H1 (cell line): ENCODE measurements around the gene COQ5. TPM values are rescaled to one million over a fixed set of nuclear protein-coding genes. Genes with fewer than 3 reads are reported as not detected.
"Not testable (repeated sequence)": the region's sequence is repeated elsewhere in the genome, so short reads cannot be mapped to it uniquely, and the experiment has no call there.

Source experiments
- CTCF ChIA-PET: fragments of 300-600 bp; sonication (Branson Sonifier 250); formaldehyde crosslinking; loops from one replicate; lab custom pipeline; 2021; ENCODE audit not compliant: partially characterized antibody; lab: Charles Lee
- POLR2A ChIA-PET: fragments of 300-600 bp; sonication (Branson Sonifier 250); formaldehyde crosslinking; loops from one replicate; lab custom pipeline; 2021; ENCODE audit warnings: inconsistent platforms; ENCODE audit not compliant: partially characterized antibody; lab: Charles Lee
- DNase-seq, 2 experiments: peaks; one replicate each; pipeline versions ENCODE4 v3.0.0 to v3.0.0-alpha.2; 2010 to 2022; ENCODE audit warnings: low spot score in 2 of 2, low read depth in 1 of 2, mixed read lengths in 1 of 2
- FAIRE-seq: peaks from 2 replicates; lab custom pipeline; 2011; peaks lifted over from hg19 to GRCh38; lab: Jason Lieb, UNC
- H2AFZ ChIP-seq: 2 replicates; pipeline ENCODE4 v1.8.1; 2012; ENCODE audit warnings: low read length, inconsistent platforms
- H2AK5ac ChIP-seq: 2 replicates; pipeline ENCODE4 v1.6.1; 2013; ENCODE audit warnings: low read depth, low read length
- H2BK120ac ChIP-seq: replicated peaks from 2 replicates; pipeline ENCODE3; 2013; ENCODE audit warnings: low read depth, low read length, inconsistent platforms
- H2BK12ac ChIP-seq: 2 replicates; pipeline ENCODE4 v1.6.1; 2013; ENCODE audit warnings: low read depth, low read length
- H2BK15ac ChIP-seq: 2 replicates; pipeline ENCODE4 v1.6.1; 2013; ENCODE audit warnings: low read length
- H2BK20ac ChIP-seq: 2 replicates; pipeline ENCODE4 v1.6.1; 2013; ENCODE audit warnings: low read length
- H2BK5ac ChIP-seq: 2 replicates; pipeline ENCODE4 v1.6.1; 2013; ENCODE audit warnings: low read depth, low read length
- H3K14ac ChIP-seq: 2 replicates; pipeline ENCODE4 v1.6.1; 2013; ENCODE audit warnings: inconsistent platforms; ENCODE audit not compliant: insufficient read length
- H3K18ac ChIP-seq: 2 replicates; pipeline ENCODE4 v1.6.1; 2013; ENCODE audit warnings: low read length; ENCODE audit errors: extremely low read depth
- H3K23ac ChIP-seq: 2 replicates; pipeline ENCODE4 v1.6.1; 2013; ENCODE audit warnings: inconsistent platforms; ENCODE audit not compliant: insufficient read length
- H3K23me2 ChIP-seq: 2 replicates; pipeline ENCODE4 v1.6.1; 2013; ENCODE audit warnings: low read depth, low read length
- H3K27ac ChIP-seq: 2 replicates; pipeline ENCODE4 v1.6.1; 2011; ENCODE audit warnings: low read depth, low read length, inconsistent platforms
- H3K27me3 ChIP-seq, 4 experiments: replicated peaks in 1 of 4; 1 replicate in 1 of 4; 2 replicates in 3 of 4; pipeline versions ENCODE4 v1.6.1 to v1.8.1; 2011 to 2013; ENCODE audit warnings: low read length in 3 of 4, mild to moderate bottlenecking in 3 of 4, inconsistent platforms in 2 of 4, mixed read lengths in 2 of 4, moderate library complexity in 1 of 4; ENCODE audit not compliant: control insufficient read depth in 3 of 4, insufficient read depth in 3 of 4; ENCODE audit errors: extremely low read depth in 1 of 4
- H3K36me3 ChIP-seq, 4 experiments: 2 replicates each; pipeline versions ENCODE4 v1.6.1 to v1.8.1; 2011 to 2013; ENCODE audit warnings: mild to moderate bottlenecking in 4 of 4, low read length in 3 of 4, moderate library complexity in 2 of 4, control low read depth in 1 of 4, inconsistent platforms in 1 of 4; ENCODE audit not compliant: insufficient read depth in 4 of 4, control insufficient read depth in 2 of 4
- H3K4ac ChIP-seq: replicated peaks from 2 replicates; pipeline ENCODE3; 2013; ENCODE audit warnings: low read length, low read depth, mixed read lengths, inconsistent platforms; ENCODE audit not compliant: insufficient read length
- H3K4me1 ChIP-seq, 4 experiments: replicated peaks in 1 of 4; 1 replicate in 1 of 4; 2 replicates in 3 of 4; pipeline versions ENCODE4 v1.6.1 to v1.8.1; 2011 to 2013; ENCODE audit warnings: low read length in 3 of 4, inconsistent platforms in 2 of 4, mixed read lengths in 1 of 4; ENCODE audit not compliant: insufficient read depth in 4 of 4, control insufficient read depth in 3 of 4
- H3K4me2 ChIP-seq, 2 experiments: 2 replicates each; pipeline versions ENCODE4 v1.6.1 to v1.8.1; 2011 to 2013; ENCODE audit warnings: low read depth in 2 of 2, low read length in 2 of 2, control low read depth in 1 of 2, inconsistent platforms in 1 of 2, mild to moderate bottlenecking in 1 of 2; ENCODE audit not compliant: insufficient read depth in 1 of 2
- H3K4me3 ChIP-seq, 4 experiments: fragments of 200-600, 300-600 bp in 1 of 4; sonication (generic), shearing (Covaris generic), sonication (Bioruptor Twin) in 1 of 4; 2 replicates each; pipeline versions ENCODE4 v1.5.1 to v1.8.1; 2011 to 2016; ENCODE audit warnings: low read length in 4 of 4, low read depth in 3 of 4, control low read depth in 2 of 4, inconsistent platforms in 2 of 4, mild to moderate bottlenecking in 2 of 4, mixed read lengths in 1 of 4, moderate library complexity in 1 of 4; ENCODE audit not compliant: insufficient read depth in 2 of 4; ENCODE audit errors: extremely low read depth in 1 of 4
- H3K56ac ChIP-seq: replicated peaks from 2 replicates; pipeline ENCODE3; 2013; ENCODE audit warnings: low read depth, mild to moderate bottlenecking, mixed read lengths, low read length, inconsistent platforms; ENCODE audit not compliant: insufficient read length
- H3K79me1 ChIP-seq: 2 replicates; pipeline ENCODE4 v1.6.1; 2013; ENCODE audit warnings: low read depth, low read length, control low read depth
- H3K79me2 ChIP-seq, 2 experiments: 2 replicates each; pipeline versions ENCODE4 v1.6.1 to v1.8.1; 2012 to 2013; ENCODE audit warnings: low read length in 2 of 2, mild to moderate bottlenecking in 2 of 2, inconsistent platforms in 1 of 2; ENCODE audit not compliant: insufficient read depth in 2 of 2, control insufficient read depth in 1 of 2
- H3K9ac ChIP-seq, 4 experiments: replicated peaks in 1 of 4; 1 replicate in 1 of 4; 2 replicates in 3 of 4; pipeline versions ENCODE4 v1.6.1 to v1.8.1; 2011 to 2013; ENCODE audit warnings: low read depth in 3 of 4, low read length in 3 of 4, control low read depth in 2 of 4, mild to moderate bottlenecking in 2 of 4, moderate library complexity in 2 of 4, inconsistent platforms in 1 of 4; ENCODE audit errors: extremely low read depth in 1 of 4
- H3K9me3 ChIP-seq, 2 experiments: 2 replicates each; pipeline versions ENCODE4 v1.6.1 to v1.8.1; 2012 to 2013; ENCODE audit warnings: mild to moderate bottlenecking in 2 of 2, moderate library complexity in 2 of 2, control low read depth in 1 of 2, inconsistent platforms in 1 of 2, low read depth in 1 of 2, low read length in 1 of 2, mixed read lengths in 1 of 2; ENCODE audit not compliant: insufficient read depth in 2 of 2
- H4K20me1 ChIP-seq, 2 experiments: replicated peaks in 1 of 2; 2 replicates each; pipeline versions ENCODE3 to v1.8.1; 2011 to 2013; ENCODE audit warnings: inconsistent platforms in 2 of 2, low read length in 2 of 2, mild to moderate bottlenecking in 1 of 2; ENCODE audit not compliant: insufficient read depth in 2 of 2, control insufficient read depth in 1 of 2
- H4K5ac ChIP-seq: 2 replicates; pipeline ENCODE4 v1.6.1; 2013; ENCODE audit warnings: low read length, low read depth, mixed read lengths, inconsistent platforms; ENCODE audit not compliant: insufficient read length
- H4K8ac ChIP-seq: 2 replicates; pipeline ENCODE4 v1.8.0; 2013; ENCODE audit warnings: mild to moderate bottlenecking, moderate library complexity, low read length, inconsistent platforms; ENCODE audit not compliant: insufficient read depth; ENCODE audit errors: extremely low read depth
- H4K91ac ChIP-seq: replicated peaks from 2 replicates; pipeline ENCODE3; 2013; ENCODE audit warnings: low read length, mixed read lengths, inconsistent platforms; ENCODE audit not compliant: insufficient read length
- ATF2 ChIP-seq: IDR thresholded peaks from 2 replicates; pipeline ENCODE4 v1.6.1; 2012; ENCODE audit warnings: low read length, inconsistent platforms
- CHD1 ChIP-seq: IDR thresholded peaks from 2 replicates; pipeline ENCODE4 v1.6.1; 2012; ENCODE audit warnings: low read depth, low read length, improper control_type of control experiment
- CREB1 ChIP-seq: IDR thresholded peaks from 2 replicates; pipeline ENCODE4 v1.6.1; 2012; ENCODE audit warnings: inconsistent platforms
- E2F6 ChIP-seq: IDR thresholded peaks from 2 replicates; pipeline ENCODE4 v1.6.1; 2012; ENCODE audit warnings: inconsistent platforms
- MAFK ChIP-seq: IDR thresholded peaks from 2 replicates; pipeline ENCODE4 v1.6.1; 2012; ENCODE audit warnings: low read depth, mild to moderate bottlenecking, improper control_type of control experiment, low read length
- NANOG ChIP-seq: IDR thresholded peaks from 2 replicates; pipeline ENCODE4 v1.6.1; 2011; ENCODE audit warnings: low read length, low read depth, mild to moderate bottlenecking, inconsistent platforms; ENCODE audit not compliant: insufficient read depth, poor library complexity, severe bottlenecking
- NRF1 ChIP-seq: IDR thresholded peaks from 2 replicates; pipeline ENCODE4 v1.6.1; 2011; ENCODE audit warnings: mild to moderate bottlenecking, low read depth, low read length, improper control_type of control experiment
- PHF8 ChIP-seq: fragments of 200-600 bp; sonication (generic); conservative IDR thresholded peaks from 2 replicates; pipeline ENCODE4 v1.7.1; 2012; ENCODE audit warnings: low read depth, mild to moderate bottlenecking, inconsistent platforms, low read length, moderate library complexity
- SIX5 ChIP-seq: IDR thresholded peaks from 2 replicates; pipeline ENCODE4 v1.6.1; 2011; ENCODE audit warnings: mild to moderate bottlenecking, low read depth, low read length
- WGBS, 2 experiments: shearing (Covaris generic) in 1 of 2; methylation state at CpG; one replicate each; pipeline versions ENCODE4 v1.1.6 to v1.1.7; 2013 to 2015; ENCODE audit warnings: low lambda C conversion rate in 2 of 2, mixed read lengths in 2 of 2, inconsistent platforms in 1 of 2, low coverage in 1 of 2, missing lambda C conversion rate in 1 of 2; ENCODE audit not compliant: insufficient replicate concordance in 2 of 2, insufficient coverage in 1 of 2, insufficient read length in 1 of 2; ENCODE audit errors: extremely low coverage in 1 of 2, missing lambda C conversion rate in 1 of 2; 5-methylcytosine and 5-hydroxymethylcytosine counted together
- polyA plus RNA-seq, 7 experiments: library from polyadenylated mRNA; depleted of rRNA in 3 of 7; stranded (reverse) in 5 of 7; unstranded in 2 of 7; fragments of >200 nt in 5 of 7; fragments of 200-250 nt in 2 of 7; gene quantifications; 1 replicate in 5 of 7; 2 replicates in 1 of 7; 4 replicates in 1 of 7; pipeline versions ENCODE4 v1.2.1 to v1.2.3, GENCODE V29; 2011 to 2013; ENCODE audit warnings: missing spikeins in 2 of 7, mixed read lengths in 2 of 7
- total RNA-seq: library from RNA; stranded (reverse); fragmentation: NEBNext Ultra II Directional; extraction: Animal tissue kit (Norgen Biotek cat#: 25700); gene quantifications from 2 replicates; pipeline ENCODE4 v1.2.1, GENCODE V29; 2021

Gene COQ5
- total and polyA plus RNA-seq, 2 of the 8 experiments (the other 6 are each of a cell fraction or from before 2014, with no cell fraction given) = 35.1 to 35.8 TPM

- TF ChIP-seq SIX5 (no peak), NRF1 (no peak), CREB1 (no peak), ATF2 (no peak), PHF8 (no peak), NANOG (no peak), E2F6 (no peak), MAFK (no peak), CHD1 (no peak)
Measured at GRCh38 chr12:120522568-120522967, 6.4 kb downstream of the COQ5 start (continued).

GRCh38 chr12:120519324-120519723, 9.6 kb downstream of the COQ5 start:
- not testable (repeated sequence) for H2BK120ac ChIP-seq, H3K23ac ChIP-seq, H2BK15ac ChIP-seq, H3K4me1 ChIP-seq, H2BK12ac ChIP-seq, H3K27ac ChIP-seq, H2AFZ ChIP-seq, H4K91ac ChIP-seq, H2AK5ac ChIP-seq, H4K5ac ChIP-seq, H3K9me3 ChIP-seq, FAIRE-seq, H3K79me1 ChIP-seq, H3K79me2 ChIP-seq, H4K8ac ChIP-seq, H3K4ac ChIP-seq, H3K4me3 ChIP-seq, H3K14ac ChIP-seq, H2BK5ac ChIP-seq, H4K20me1 ChIP-seq, H3K27me3 ChIP-seq, H3K9ac ChIP-seq, H2BK20ac ChIP-seq, H3K56ac ChIP-seq, H3K23me2 ChIP-seq, H3K4me2 ChIP-seq, DNase-seq, H3K18ac ChIP-seq
- POLR2A ChIA-PET = interaction anchor here (0.7 to 1.5 kb wide), 2 partner anchors 10 to 72 kb away, joined by 3 to 4 read pairs; no protein-coding TSS in a partner anchor
- peaks cover 6 to 28% (median 14%) of the 10 kb centered on the region in 4 experiments; a peak in 7 of 8 replicates for H3K36me3 ChIP-seq
- 93% methylated on average over 8 of the region's 8 CpGs; no CpG with 5 or more reads in 1 of the 2 experiments for WGBS, 2 experiments
- CTCF ChIA-PET = interaction anchor here (1.4 kb wide), 1 partner anchor 42 kb away, joined by 3 read pairs; no protein-coding TSS in a partner anchor
